Cardiac muscle cell (in vitro differentiated cells and primary cell): Measurements from ENCODE around the gene CMAS. TPM values are rescaled to one million over a fixed set of nuclear protein-coding genes. Genes with fewer than 3 reads are reported as not detected.

Source experiments
- DNase-seq, 2 donors: peaks; one replicate each; pipeline versions ENCODE4 v3.0.0 to v3.0.0-alpha.2; 2010 to 2017; ENCODE audit warnings: low read depth in 1 of 2, low spot score in 1 of 2
- H3K27ac ChIP-seq: fragments of 200-600 bp; sonication (generic); 2 replicates; pipeline ENCODE4 v1.5.1; 2016
- H3K27me3 ChIP-seq: fragments of 200-600 bp; sonication (generic); 2 replicates; pipeline ENCODE4 v1.6.0; 2016; ENCODE audit warnings: control low read depth
- H3K36me3 ChIP-seq: fragments of 200-600 bp; sonication (generic); 2 replicates; pipeline ENCODE4 v1.5.1; 2016; ENCODE audit warnings: control low read depth
- H3K4me1 ChIP-seq: fragments of 200-600 bp; sonication (generic); 2 replicates; pipeline ENCODE4 v1.8.1; 2017; ENCODE audit warnings: low read depth, mild to moderate bottlenecking, mixed run types
- H3K4me3 ChIP-seq: fragments of 200-600 bp; sonication (generic); 2 replicates; pipeline ENCODE4 v1.5.1; 2016; ENCODE audit warnings: mild to moderate bottlenecking
- H3K9me3 ChIP-seq: fragments of 200-600 bp; sonication (generic); 2 replicates; pipeline ENCODE4 v1.5.1; 2017; ENCODE audit warnings: low read depth, mild to moderate bottlenecking, control low read depth
- CTCF ChIP-seq: IDR thresholded peaks from 2 replicates; pipeline ENCODE4 v1.5.1; 2012; ENCODE audit warnings: low read depth, mild to moderate bottlenecking, low read length
- polyA plus RNA-seq: library from polyadenylated mRNA; unstranded; fragments of >200 nt; fragmentation: Nextera tagmentation; extraction: Ambion mirVana; gene quantifications from 2 replicates; pipeline ENCODE4 v1.2.1, GENCODE V29; 2016
- total RNA-seq: library from RNA; depleted of rRNA; stranded (reverse); fragments of >200 nt; gene quantifications from 2 replicates; pipeline ENCODE4 v1.2.3, GENCODE V29; 2016

CMAS gene
- total and polyA plus RNA-seq, 2 experiments from 2014 or later = 26.1 to 82.7 TPM

GRCh38 chr12:22100958-22101748 lies 55.1 kb downstream of the CMAS start:
- DNase-seq = peak; percentile 69 to 83
- Histone ChIP-seq H3K9me3 (no peaks in the 10 kb centered on the region), H3K27ac (no peak overlapping the region), H3K36me3 (no peaks in the 10 kb centered on the region), H3K27me3 (no peaks in the 10 kb centered on the region), H3K4me3 (no peak overlapping the region), H3K4me1 (no peaks in the 10 kb centered on the region)
- peak; percentile 68 for TF ChIP-seq CTCF

DNA sequence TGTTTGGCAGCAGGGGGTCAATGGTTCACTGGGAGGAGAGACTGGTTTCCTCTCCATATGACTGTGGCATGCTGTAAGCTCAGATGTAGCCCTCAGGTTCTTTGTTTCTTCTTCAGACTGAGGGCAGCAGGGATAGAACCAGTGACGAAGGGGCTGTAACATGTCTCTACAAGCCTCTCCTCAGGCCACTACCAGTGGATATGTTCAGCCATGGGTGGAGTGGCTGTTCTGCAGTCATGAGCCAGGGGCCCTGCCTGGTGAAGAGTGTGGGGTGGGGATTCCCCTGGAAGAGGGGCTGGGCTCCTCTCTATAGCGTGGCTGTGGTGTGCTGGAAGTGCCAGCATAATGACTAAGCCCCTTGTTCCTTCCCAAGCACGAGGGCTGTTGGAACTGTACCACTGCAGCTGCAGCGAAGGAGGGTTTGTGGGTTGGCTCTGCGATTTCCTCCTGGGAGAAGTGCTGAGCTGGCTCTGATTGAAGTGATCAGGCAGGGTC lies 55.8 kb downstream of the CMAS start:
- TF ChIP-seq CTCF = no peak
- no peaks in the 10 kb centered on the region for H3K36me3 ChIP-seq
- H3K4me1 ChIP-seq = no peaks in the 10 kb centered on the region
- no peaks in the 10 kb centered on the region for H3K9me3 ChIP-seq
- peak in 1 of 2 donors; percentile 88 for DNase-seq
- H3K27ac ChIP-seq = no peak overlapping the region
- no peak overlapping the region for H3K4me3 ChIP-seq
- H3K27me3 ChIP-seq = no peaks in the 10 kb centered on the region

- H3K4me1 ChIP-seq = no peaks in the 10 kb centered on the region
- no peaks in the 10 kb centered on the region for H3K36me3 ChIP-seq
- H3K4me3 ChIP-seq = no peak overlapping the region
- H3K27me3 ChIP-seq = no peaks in the 10 kb centered on the region
- no peak for TF ChIP-seq CTCF
- DNase-seq = no peak
- H3K27ac ChIP-seq = no peak overlapping the region
- no peaks in the 10 kb centered on the region for H3K9me3 ChIP-seq
Observed at GRCh38 chr12:22103418-22103817, 57.4 kb downstream of the CMAS start.

DNA sequence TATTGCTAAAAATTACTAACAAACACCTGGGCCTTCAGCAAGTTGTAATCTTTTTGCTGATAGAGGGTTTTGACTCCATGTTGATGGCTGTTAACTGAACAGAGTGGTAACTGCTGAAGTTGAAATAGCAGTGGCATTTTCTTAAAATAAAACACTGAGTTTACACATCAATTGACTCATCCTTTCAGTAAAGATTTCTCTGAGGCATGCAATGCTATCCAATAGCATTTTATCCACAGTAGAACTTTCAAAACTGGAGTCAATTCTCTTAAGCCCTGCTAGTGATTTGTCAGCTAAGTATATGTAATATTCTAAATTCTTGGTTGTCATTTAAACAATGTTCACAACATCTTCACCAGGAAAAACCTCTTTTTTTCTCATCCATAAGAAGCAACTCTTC lies 59.5 kb downstream of the CMAS start:
- Histone ChIP-seq H3K9me3 (no peaks in the 10 kb centered on the region), H3K36me3 (no peaks in the 10 kb centered on the region), H3K4me3 (no peak overlapping the region), H3K27me3 (no peaks in the 10 kb centered on the region), H3K27ac (no peak overlapping the region), H3K4me1 (no peaks in the 10 kb centered on the region)
- TF ChIP-seq CTCF = no peak
- no peak for DNase-seq

GRCh38 chr12:22110176-22110575 lies 64.2 kb downstream of the CMAS start:
- no peak overlapping the region for H3K27ac ChIP-seq
- DNase-seq = no peak
- no peak for TF ChIP-seq CTCF

More at GRCh38 chr12:22110176-22110575, 64.2 kb downstream of the CMAS start:
- H3K27me3 ChIP-seq = no peaks in the 10 kb centered on the region
- no peaks in the 10 kb centered on the region for H3K36me3 ChIP-seq
- no peaks in the 10 kb centered on the region for H3K9me3 ChIP-seq
- H3K4me1 ChIP-seq = no peaks in the 10 kb centered on the region
- no peak overlapping the region for H3K4me3 ChIP-seq

Other genes with a start within 250 kb of the CMAS start
- gene ABCC9, start 104.8 kb upstream of the CMAS start, total RNA-seq = 0.48 and 0.67 TPM in 2 replicates
- gene ABCC9, start 104.8 kb upstream of the CMAS start, polyA plus RNA-seq = 0.22 and 0.49 TPM in 2 replicates